ENCODE data around the gene TNIK. TPM values are rescaled to one million over a fixed set of nuclear protein-coding genes. Genes with fewer than 3 reads are reported as not detected.

The TNIK gene
- total and polyA plus RNA-seq, 12 donors: 9.3 to 51.9 (median 35.1) TPM

GRCh38 chr3:171192176-171192854 is 267.9 kb downstream of the TNIK start:
- 78 to 84% methylated on average over 2 of the region's 2 CpGs for WGBS, 2 donors
- H3K4me1 ChIP-seq: peaks cover 0 to 13% (median 4%) of the 10 kb centered on the region in 9 donors
- no peak for DNase-seq
- H3K36me3 ChIP-seq: no peaks in the 10 kb centered on the region
- ATAC-seq: no peak
- intact Hi-C loops (cut with DNase I): loop anchor here in 3 of 10 donors (10.0 kb wide), 2 partner anchors 122 to 372 kb away; no protein-coding TSS in a partner anchor
- H3K27ac ChIP-seq: no peak overlapping the region
- H3K9me3 ChIP-seq: no peaks in the 10 kb centered on the region
- TF ChIP-seq, protein P1, sequence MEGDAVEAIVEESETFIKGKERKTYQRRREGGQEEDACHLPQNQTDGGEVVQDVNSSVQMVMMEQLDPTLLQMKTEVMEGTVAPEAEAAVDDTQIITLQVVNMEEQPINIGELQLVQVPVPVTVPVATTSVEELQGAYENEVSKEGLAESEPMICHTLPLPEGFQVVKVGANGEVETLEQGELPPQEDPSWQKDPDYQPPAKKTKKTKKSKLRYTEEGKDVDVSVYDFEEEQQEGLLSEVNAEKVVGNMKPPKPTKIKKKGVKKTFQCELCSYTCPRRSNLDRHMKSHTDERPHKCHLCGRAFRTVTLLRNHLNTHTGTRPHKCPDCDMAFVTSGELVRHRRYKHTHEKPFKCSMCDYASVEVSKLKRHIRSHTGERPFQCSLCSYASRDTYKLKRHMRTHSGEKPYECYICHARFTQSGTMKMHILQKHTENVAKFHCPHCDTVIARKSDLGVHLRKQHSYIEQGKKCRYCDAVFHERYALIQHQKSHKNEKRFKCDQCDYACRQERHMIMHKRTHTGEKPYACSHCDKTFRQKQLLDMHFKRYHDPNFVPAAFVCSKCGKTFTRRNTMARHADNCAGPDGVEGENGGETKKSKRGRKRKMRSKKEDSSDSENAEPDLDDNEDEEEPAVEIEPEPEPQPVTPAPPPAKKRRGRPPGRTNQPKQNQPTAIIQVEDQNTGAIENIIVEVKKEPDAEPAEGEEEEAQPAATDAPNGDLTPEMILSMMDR (IDR thresholded peaks at IDR 0.05): no peak
- no peak overlapping the region for H3K4me3 ChIP-seq
- no peaks in the 10 kb centered on the region for H3K27me3 ChIP-seq

GRCh38 chr3:171190668-171191067 is 269.5 kb downstream of the TNIK start:
- H3K4me3 ChIP-seq: no peak overlapping the region
- 86 to 87% methylated on average over 1 of the region's 1 CpG for WGBS, 2 donors
- H3K36me3 ChIP-seq: no peaks in the 10 kb centered on the region
- H3K4me1 ChIP-seq: peaks cover 2 to 22% (median 19%) of the 10 kb centered on the region in 9 donors
- TF ChIP-seq, protein P1 (IDR thresholded peaks at IDR 0.05): no peak
- no peak overlapping the region for H3K27ac ChIP-seq
- no peaks in the 10 kb centered on the region for H3K27me3 ChIP-seq
- ATAC-seq (no peak), DNase-seq (no peak)
- H3K9me3 ChIP-seq: no peaks in the 10 kb centered on the region
- intact Hi-C loops (cut with DNase I): loop anchor here in 3 of 10 donors (10.0 kb wide), 2 partner anchors 124 to 374 kb away; no protein-coding TSS in a partner anchor

- TF ChIP-seq, protein P1 (IDR thresholded peaks at IDR 0.05): no peak
- H3K27me3 ChIP-seq: no peaks in the 10 kb centered on the region
- no peak overlapping the region for H3K4me3 ChIP-seq
- 87 to 92% methylated on average over 3 of the region's 3 CpGs for WGBS, 2 donors
- ATAC-seq (no peak), DNase-seq (no peak)
- no peaks in the 10 kb centered on the region for H3K36me3 ChIP-seq
- intact Hi-C loops (cut with DNase I): loop anchor here in 9 of 10 donors (5.0 to 10.0 kb wide), 11 partner anchors 105 to 378 kb away; partner anchors contain the start of gene TNIK (in 3 of the 9)
- no peak overlapping the region for H3K27ac ChIP-seq
- H3K4me1 ChIP-seq: peaks cover 2 to 33% (median 26%) of the 10 kb centered on the region in 9 donors
- no peaks in the 10 kb centered on the region for H3K9me3 ChIP-seq
These were observed 270.7 kb downstream of the TNIK start for GRCh38 chr3:171189394-171190080.

- intact Hi-C loops (cut with DNase I): loop anchor here in 9 of 10 donors (5.0 to 10.0 kb wide), 11 partner anchors 107 to 380 kb away; partner anchors contain the start of gene TNIK (in 3 of the 9)
- Histone ChIP-seq H3K27ac (peak overlapping the region in 1 of 10 donors; percentile 9), H3K4me3 (no peak overlapping the region), H3K9me3 (no peaks in the 10 kb centered on the region), H3K36me3 (no peaks in the 10 kb centered on the region), H3K27me3 (no peaks in the 10 kb centered on the region), H3K4me1 (peaks cover 2 to 42% (median 26%) of the 10 kb centered on the region in 9 donors)
- TF ChIP-seq, protein P1 (IDR thresholded peaks at IDR 0.05): peak; percentile 31 to 70 (median 63)
- ATAC-seq (peak in 7 of 8 donors; percentile 54 to 76 (median 68)), DNase-seq (peak in 1 of 2 donors; percentile 15)
- WGBS, 2 donors: 43 to 46% methylated on average over 5 of the region's 5 CpGs
These were observed 272.4 kb downstream of the TNIK start for GRCh38 chr3:171187706-171188290.
